Hepatocyte (in vitro differentiated cells): ENCODE results near the gene NUP37. TPM values are rescaled to one million over a fixed set of nuclear protein-coding genes. Genes with fewer than 3 reads are reported as not detected.

Source experiments
- DNase-seq: peaks from one replicate; pipeline ENCODE4 v3.0.0-alpha.2; 2016; ENCODE audit warnings: low spot score
- H2AFZ ChIP-seq: fragments of 200-600 bp; sonication (generic); 2 replicates; pipeline ENCODE4 v1.6.0; 2016; ENCODE audit warnings: antibody characterized with exemption, mild to moderate bottlenecking
- H3K27ac ChIP-seq: fragments of 200-600 bp; sonication (generic); 2 replicates; pipeline ENCODE4 v1.5.1; 2016; ENCODE audit warnings: mild to moderate bottlenecking
- H3K27me3 ChIP-seq: fragments of 200-600 bp; sonication (generic); 2 replicates; pipeline ENCODE4 v1.6.1; 2016
- H3K36me3 ChIP-seq: fragments of 200-600 bp; sonication (generic); replicated peaks from 2 replicates; pipeline ENCODE4 v1.5.1; 2016; ENCODE audit warnings: low read depth; ENCODE audit not compliant: insufficient read depth
- H3K4me1 ChIP-seq: fragments of 200-600 bp; sonication (generic); 2 replicates; pipeline ENCODE4 v1.5.1; 2016; ENCODE audit warnings: mild to moderate bottlenecking, moderate library complexity; ENCODE audit not compliant: insufficient read depth
- H3K4me2 ChIP-seq: fragments of 200-600 bp; sonication (generic); 2 replicates; pipeline ENCODE4 v1.6.0; 2016
- H3K4me3 ChIP-seq: fragments of 200-600 bp; sonication (generic); 2 replicates; pipeline ENCODE4 v1.5.1; 2016; ENCODE audit warnings: mild to moderate bottlenecking
- H3K79me2 ChIP-seq: fragments of 200-600 bp; sonication (generic); 2 replicates; pipeline ENCODE4 v1.6.0; 2017; ENCODE audit warnings: mild to moderate bottlenecking
- H3K9me2 ChIP-seq: fragments of 200-600 bp; sonication (generic); replicated peaks from 2 replicates; pipeline ENCODE4 v1.6.0; 2017; ENCODE audit warnings: mild to moderate bottlenecking; ENCODE audit not compliant: insufficient read depth
- H3K9me3 ChIP-seq: fragments of 200-600 bp; sonication (generic); 2 replicates; pipeline ENCODE4 v1.5.1; 2016; ENCODE audit warnings: low read depth, mild to moderate bottlenecking
- H4K20me1 ChIP-seq: fragments of 200-600 bp; sonication (generic); 2 replicates; pipeline ENCODE4 v1.6.0; 2016; ENCODE audit warnings: mild to moderate bottlenecking; ENCODE audit not compliant: insufficient read depth, poor library complexity, severe bottlenecking
- CTCF ChIP-seq: fragments of 200-600 bp; sonication (generic); IDR thresholded peaks from 2 replicates; pipeline ENCODE4 v1.5.1; 2016; ENCODE audit warnings: antibody characterized with exemption, mild to moderate bottlenecking; ENCODE audit not compliant: poor library complexity
- EZH2 ChIP-seq: fragments of 200-600 bp; sonication (generic); IDR thresholded peaks from 2 replicates; pipeline ENCODE4 v1.6.1; 2016; ENCODE audit warnings: antibody characterized with exemption, mild to moderate bottlenecking, borderline replicate concordance
- EZH2phosphoT487 ChIP-seq: fragments of 200-600 bp; sonication (generic); IDR thresholded peaks from one replicate; pipeline ENCODE4 v1.6.1; 2018; ENCODE audit warnings: antibody characterized with exemption, mild to moderate bottlenecking, low read depth, moderate library complexity; ENCODE audit not compliant: unreplicated experiment, severe bottlenecking
- WGBS: methylation state at CpG from one replicate; pipeline ENCODE4 v1.1.6; 2016; ENCODE audit warnings: low lambda C conversion rate; ENCODE audit errors: missing lambda C conversion rate; 5-methylcytosine and 5-hydroxymethylcytosine counted together
- polyA plus RNA-seq: library from polyadenylated mRNA; unstranded; fragments of >200 nt; fragmentation: Nextera tagmentation; extraction: Ambion mirVana; gene quantifications from 2 replicates; pipeline ENCODE4 v1.2.1, GENCODE V29; 2016
- total RNA-seq: library from RNA; depleted of rRNA; stranded (reverse); fragments of >200 nt; gene quantifications from 2 replicates; pipeline ENCODE4 v1.2.3, GENCODE V29; 2014

The NUP37 gene
- total and polyA plus RNA-seq, 2 experiments from 2014 or later: 26.7 to 37.3 TPM

- no peak for TF ChIP-seq EZH2
Measured at GRCh38 chr12:102114212-102114611, 5.7 kb downstream of the NUP37 start.

GRCh38 chr12:102110782-102111181, 9.1 kb downstream of the NUP37 start:
- TF ChIP-seq EZH2: no peak
- TF ChIP-seq CTCF: no peak
- no peak for TF ChIP-seq EZH2phosphoT487
- Histone ChIP-seq H3K4me2 (no peak overlapping the region), H3K9me3 (no peaks in the 10 kb centered on the region), H3K27me3 (no peaks in the 10 kb centered on the region), H3K36me3 (no peaks in the 10 kb centered on the region), H3K4me3 (no peak overlapping the region), H3K9me2 (no peaks in the 10 kb centered on the region), H3K4me1 (no peaks in the 10 kb centered on the region), H4K20me1 (no peaks in the 10 kb centered on the region), H3K27ac (no peak overlapping the region), H3K79me2 (no peaks in the 10 kb centered on the region), H2AFZ (no peak overlapping the region)
- no peak for DNase-seq

More at GRCh38 chr12:102114212-102114611, 5.7 kb downstream of the NUP37 start:
- Histone ChIP-seq H3K4me2 (no peak overlapping the region), H3K27me3 (no peaks in the 10 kb centered on the region), H3K9me3 (no peaks in the 10 kb centered on the region), H3K4me3 (no peak overlapping the region), H3K9me2 (no peaks in the 10 kb centered on the region), H3K79me2 (peaks cover 6% of the 10 kb centered on the region), H3K27ac (no peak overlapping the region), H3K4me1 (peaks cover 4% of the 10 kb centered on the region), H4K20me1 (no peaks in the 10 kb centered on the region), H3K36me3 (no peaks in the 10 kb centered on the region), H2AFZ (no peak overlapping the region)
- WGBS: 76% methylated on average over 2 of the region's 2 CpGs
- DNase-seq: no peak

- H3K36me3 ChIP-seq: no peaks in the 10 kb centered on the region
- H2AFZ ChIP-seq: no peak overlapping the region
- TF ChIP-seq CTCF: no peak
- TF ChIP-seq EZH2: no peak
- H3K4me2 ChIP-seq: no peak overlapping the region
- H3K27me3 ChIP-seq: no peaks in the 10 kb centered on the region
- no peaks in the 10 kb centered on the region for H3K79me2 ChIP-seq
- no peaks in the 10 kb centered on the region for H3K4me1 ChIP-seq
- no peak overlapping the region for H3K27ac ChIP-seq
- H3K4me3 ChIP-seq: no peak overlapping the region
- H4K20me1 ChIP-seq: no peaks in the 10 kb centered on the region
- no peaks in the 10 kb centered on the region for H3K9me2 ChIP-seq
- no peak for DNase-seq
- WGBS: 91% methylated on average over 1 of the region's 1 CpG
- H3K9me3 ChIP-seq: no peaks in the 10 kb centered on the region
Measured at GRCh38 chr12:102107970-102108369, 11.9 kb downstream of the NUP37 start.

GRCh38 chr12:102106905-102107304, 13.0 kb downstream of the NUP37 start:
- Histone ChIP-seq H3K27ac (no peak overlapping the region), H3K4me1 (no peaks in the 10 kb centered on the region), H3K36me3 (no peaks in the 10 kb centered on the region), H4K20me1 (no peaks in the 10 kb centered on the region), H3K9me2 (no peaks in the 10 kb centered on the region), H2AFZ (no peak overlapping the region), H3K9me3 (no peaks in the 10 kb centered on the region), H3K4me3 (no peak overlapping the region), H3K79me2 (no peaks in the 10 kb centered on the region), H3K27me3 (no peaks in the 10 kb centered on the region), H3K4me2 (no peak overlapping the region)
- TF ChIP-seq CTCF: no peak
- TF ChIP-seq EZH2phosphoT487: no peak
- no peak for TF ChIP-seq EZH2
- no peak for DNase-seq
- WGBS: 99% methylated on average over 3 of the region's 3 CpGs
